ENCODE results near the gene APOA1.

The APOA1 gene

GRCh38 chr11:116833491-116833815 lies 4.0 kb downstream of the APOA1 start:
- H3K9ac ChIP-seq (ENCODE audit: low read length) = no peak overlapping the region
- H3K4me3 ChIP-seq (ENCODE audit: low read length) = no peak overlapping the region
- no peaks in the 10 kb centered on the region for H3K36me3 ChIP-seq (ENCODE audit: control insufficient read depth, insufficient read depth, low read length, severe bottlenecking)
- H3K27me3 ChIP-seq (replicated peaks; ENCODE audit: control insufficient read depth, insufficient read depth, low read length) = peaks cover 3% of the 10 kb centered on the region
- no peak for DNase-seq (ENCODE audit: low read depth)
- no peaks in the 10 kb centered on the region for H3K9me3 ChIP-seq (ENCODE audit: control insufficient read depth, low read length)
- peaks cover 12% of the 10 kb centered on the region for H3K4me1 ChIP-seq (ENCODE audit: control insufficient read depth, insufficient read depth, low read length)

GRCh38 chr11:116832350-116833290 lies 4.8 kb downstream of the APOA1 start:
- H3K27me3 ChIP-seq (replicated peaks; ENCODE audit: control insufficient read depth, insufficient read depth, low read length) = peaks cover 3% of the 10 kb centered on the region
- H3K4me1 ChIP-seq (ENCODE audit: control insufficient read depth, insufficient read depth, low read length) = peaks cover 12% of the 10 kb centered on the region
- H3K9ac ChIP-seq (ENCODE audit: low read length) = no peak overlapping the region
- no peaks in the 10 kb centered on the region for H3K9me3 ChIP-seq (ENCODE audit: control insufficient read depth, low read length)
- H3K36me3 ChIP-seq (ENCODE audit: control insufficient read depth, insufficient read depth, low read length, severe bottlenecking) = no peaks in the 10 kb centered on the region
- no peak for DNase-seq (ENCODE audit: low read depth)
- no peak overlapping the region for H3K4me3 ChIP-seq (ENCODE audit: low read length)

GRCh38 chr11:116831790-116832349 lies 5.6 kb downstream of the APOA1 start:
- no peaks in the 10 kb centered on the region for H3K36me3 ChIP-seq (ENCODE audit: control insufficient read depth, insufficient read depth, low read length, severe bottlenecking)
- DNase-seq (ENCODE audit: low read depth) = no peak
- H3K4me1 ChIP-seq (ENCODE audit: control insufficient read depth, insufficient read depth, low read length) = peaks cover 12% of the 10 kb centered on the region
- no peak overlapping the region for H3K9ac ChIP-seq (ENCODE audit: low read length)
- H3K9me3 ChIP-seq (ENCODE audit: control insufficient read depth, low read length) = no peaks in the 10 kb centered on the region
- H3K4me3 ChIP-seq (ENCODE audit: low read length) = no peak overlapping the region
- H3K27me3 ChIP-seq (replicated peaks; ENCODE audit: control insufficient read depth, insufficient read depth, low read length) = peaks cover 3% of the 10 kb centered on the region

GRCh38 chr11:116830184-116830912 lies 7.1 kb downstream of the APOA1 start:
- Histone ChIP-seq H3K27me3 (replicated peaks; ENCODE audit: control insufficient read depth, insufficient read depth, low read length) (peaks cover 3% of the 10 kb centered on the region), H3K9ac (ENCODE audit: low read length) (no peak overlapping the region), H3K4me3 (ENCODE audit: low read length) (no peak overlapping the region), H3K36me3 (ENCODE audit: control insufficient read depth, insufficient read depth, low read length, severe bottlenecking) (no peaks in the 10 kb centered on the region), H3K4me1 (ENCODE audit: control insufficient read depth, insufficient read depth, low read length) (peaks cover 8% of the 10 kb centered on the region), H3K9me3 (ENCODE audit: control insufficient read depth, low read length) (no peaks in the 10 kb centered on the region)
- no peak for DNase-seq (ENCODE audit: low read depth)

GRCh38 chr11:116829525-116830183 lies 7.8 kb downstream of the APOA1 start, which contains the start of gene APOC3:
APOC3 (plus strand) TSS chr11:116829907; CDS start chr11:116830583, 676 bp downstream.
- H3K9ac ChIP-seq (ENCODE audit: low read length) = no peak within 1 kb of the TSS
- peak; percentile 49 for DNase-seq (ENCODE audit: low read depth)
- H3K36me3 ChIP-seq (ENCODE audit: control insufficient read depth, insufficient read depth, low read length, severe bottlenecking) = no peaks in the 10 kb centered on the region
- H3K9me3 ChIP-seq (ENCODE audit: control insufficient read depth, low read length) = no peaks in the 10 kb centered on the region
- H3K4me1 ChIP-seq (ENCODE audit: control insufficient read depth, insufficient read depth, low read length) = peaks cover 5% of the 10 kb centered on the region
- H3K4me3 ChIP-seq (ENCODE audit: low read length) = no peak within 1 kb of the TSS
- peaks cover 3% of the 10 kb centered on the region for H3K27me3 ChIP-seq (replicated peaks; ENCODE audit: control insufficient read depth, insufficient read depth, low read length)

- H3K36me3 ChIP-seq (ENCODE audit: control insufficient read depth, insufficient read depth, low read length, severe bottlenecking) = no peaks in the 10 kb centered on the region
- H3K9me3 ChIP-seq (ENCODE audit: control insufficient read depth, low read length) = no peaks in the 10 kb centered on the region
- H3K4me3 ChIP-seq (ENCODE audit: low read length) = no peak overlapping the region
- peaks cover 5% of the 10 kb centered on the region for H3K4me1 ChIP-seq (ENCODE audit: control insufficient read depth, insufficient read depth, low read length)
- DNase-seq (ENCODE audit: low read depth) = no peak
- H3K27me3 ChIP-seq (replicated peaks; ENCODE audit: control insufficient read depth, insufficient read depth, low read length) = peaks cover 3% of the 10 kb centered on the region
- H3K9ac ChIP-seq (ENCODE audit: low read length) = no peak overlapping the region
Measured at GRCh38 chr11:116828632-116829524, 8.5 kb downstream of the APOA1 start.

GRCh38 chr11:116827461-116827860 lies 10.0 kb downstream of the APOA1 start:
- no peak for DNase-seq (ENCODE audit: low read depth)
- Histone ChIP-seq H3K36me3 (ENCODE audit: control insufficient read depth, insufficient read depth, low read length, severe bottlenecking) (no peaks in the 10 kb centered on the region), H3K9ac (ENCODE audit: low read length) (no peak overlapping the region), H3K27me3 (replicated peaks; ENCODE audit: control insufficient read depth, insufficient read depth, low read length) (no peaks in the 10 kb centered on the region), H3K9me3 (ENCODE audit: control insufficient read depth, low read length) (no peaks in the 10 kb centered on the region), H3K4me1 (ENCODE audit: control insufficient read depth, insufficient read depth, low read length) (peaks cover 5% of the 10 kb centered on the region), H3K4me3 (ENCODE audit: low read length) (no peak overlapping the region)

GRCh38 chr11:116826751-116827431 lies 10.5 kb downstream of the APOA1 start:
- Histone ChIP-seq H3K27me3 (replicated peaks; ENCODE audit: control insufficient read depth, insufficient read depth, low read length) (no peaks in the 10 kb centered on the region), H3K4me1 (ENCODE audit: control insufficient read depth, insufficient read depth, low read length) (peaks cover 5% of the 10 kb centered on the region), H3K4me3 (ENCODE audit: low read length) (no peak overlapping the region), H3K36me3 (ENCODE audit: control insufficient read depth, insufficient read depth, low read length, severe bottlenecking) (no peaks in the 10 kb centered on the region), H3K9me3 (ENCODE audit: control insufficient read depth, low read length) (no peaks in the 10 kb centered on the region), H3K9ac (ENCODE audit: low read length) (no peak overlapping the region)
- DNase-seq (ENCODE audit: low read depth) = no peak

- Histone ChIP-seq H3K4me3 (ENCODE audit: low read length) (no peak overlapping the region), H3K9ac (ENCODE audit: low read length) (no peak overlapping the region), H3K9me3 (ENCODE audit: control insufficient read depth, low read length) (no peaks in the 10 kb centered on the region), H3K4me1 (ENCODE audit: control insufficient read depth, insufficient read depth, low read length) (peaks cover 5% of the 10 kb centered on the region), H3K27me3 (replicated peaks; ENCODE audit: control insufficient read depth, insufficient read depth, low read length) (no peaks in the 10 kb centered on the region), H3K36me3 (ENCODE audit: control insufficient read depth, insufficient read depth, low read length, severe bottlenecking) (no peaks in the 10 kb centered on the region)
- no peak for DNase-seq (ENCODE audit: low read depth)
Measured at GRCh38 chr11:116825854-116826750, 11.3 kb downstream of the APOA1 start.

All from adipocyte (in vitro differentiated cells).